Uterus (tissue), 4 donors: ENCODE measurements around the gene TANC2. TPM values are rescaled to one million over a fixed set of nuclear protein-coding genes. Genes with fewer than 3 reads are reported as not detected.

Experiments
- DNase-seq, 2 donors: peaks; one replicate each; pipeline ENCODE4 v3.0.0-alpha.2; 2019 to 2020
- H3K27ac ChIP-seq, 2 donors: fragments of 200-600 bp; sonication (generic); 1 replicate in 1 of 2; 2 replicates in 1 of 2; pipeline ENCODE4 v1.5.1; 2016 to 2018
- H3K27me3 ChIP-seq, 2 donors: fragments of 200-600 bp; sonication (generic); one replicate each; pipeline ENCODE4 v1.5.1; 2018 to 2019; ENCODE audit warnings: control low read depth in 1 of 2
- H3K36me3 ChIP-seq, 2 donors: fragments of 200-600 bp; sonication (generic); one replicate each; pipeline ENCODE4 v1.5.1; 2019; ENCODE audit warnings: control low read depth in 1 of 2
- H3K4me1 ChIP-seq, 2 donors: fragments of 200-600 bp; sonication (generic); one replicate each; pipeline ENCODE4 v1.5.1; 2018 to 2019; ENCODE audit warnings: control low read depth in 1 of 2
- H3K4me3 ChIP-seq, 2 donors: fragments of 200-600 bp; sonication (generic); 1 replicate in 1 of 2; 2 replicates in 1 of 2; pipeline ENCODE4 v1.5.1; 2018 to 2019; ENCODE audit warnings: mild to moderate bottlenecking in 1 of 2
- H3K9me3 ChIP-seq, 2 donors: fragments of 200-600 bp; sonication (generic); one replicate each; pipeline ENCODE4 v1.5.1; 2019; ENCODE audit warnings: control low read depth in 1 of 2
- POLR2A ChIP-seq, 2 donors: fragments of 450-650 bp; IDR thresholded peaks; one replicate each; pipeline ENCODE4 v1.6.1; 2016; ENCODE audit warnings: antibody characterized with exemption in 2 of 2, mild to moderate bottlenecking in 1 of 2, moderate library complexity in 1 of 2
- intact Hi-C: fragments of 100-400 bp; cut with DNase I; formaldehyde crosslinking; loops from one replicate; pipeline ENCODE4 v1.15.1; 2023; ENCODE audit warnings: low total_unique reads
- total RNA-seq, 4 donors: library from RNA; depleted of rRNA in 3 of 4; stranded (reverse); fragments of >200 nt in 3 of 4; gene quantifications; one replicate each; pipeline versions ENCODE4 v1.1.0 to v1.2.4, GENCODE V29; 2014 to 2023
- TF ChIP-seq, protein P1 (sequence below), 4 experiments: fragments of 200-600 bp in 2 of 4; fragments of 450-650 bp in 2 of 4; sonication (generic) in 2 of 4; IDR thresholded peaks; one replicate each; pipeline ENCODE4 v1.5.1; 2016 to 2019; ENCODE audit warnings: antibody characterized with exemption in 4 of 4, mild to moderate bottlenecking in 2 of 4, moderate library complexity in 1 of 4
- donor health status: DM: yes; HTN: yes; CAD: no.

TANC2 gene
- total RNA-seq, 4 donors from 2014 or later = 7.9 to 48.8 (median 25.1) TPM

DNA sequence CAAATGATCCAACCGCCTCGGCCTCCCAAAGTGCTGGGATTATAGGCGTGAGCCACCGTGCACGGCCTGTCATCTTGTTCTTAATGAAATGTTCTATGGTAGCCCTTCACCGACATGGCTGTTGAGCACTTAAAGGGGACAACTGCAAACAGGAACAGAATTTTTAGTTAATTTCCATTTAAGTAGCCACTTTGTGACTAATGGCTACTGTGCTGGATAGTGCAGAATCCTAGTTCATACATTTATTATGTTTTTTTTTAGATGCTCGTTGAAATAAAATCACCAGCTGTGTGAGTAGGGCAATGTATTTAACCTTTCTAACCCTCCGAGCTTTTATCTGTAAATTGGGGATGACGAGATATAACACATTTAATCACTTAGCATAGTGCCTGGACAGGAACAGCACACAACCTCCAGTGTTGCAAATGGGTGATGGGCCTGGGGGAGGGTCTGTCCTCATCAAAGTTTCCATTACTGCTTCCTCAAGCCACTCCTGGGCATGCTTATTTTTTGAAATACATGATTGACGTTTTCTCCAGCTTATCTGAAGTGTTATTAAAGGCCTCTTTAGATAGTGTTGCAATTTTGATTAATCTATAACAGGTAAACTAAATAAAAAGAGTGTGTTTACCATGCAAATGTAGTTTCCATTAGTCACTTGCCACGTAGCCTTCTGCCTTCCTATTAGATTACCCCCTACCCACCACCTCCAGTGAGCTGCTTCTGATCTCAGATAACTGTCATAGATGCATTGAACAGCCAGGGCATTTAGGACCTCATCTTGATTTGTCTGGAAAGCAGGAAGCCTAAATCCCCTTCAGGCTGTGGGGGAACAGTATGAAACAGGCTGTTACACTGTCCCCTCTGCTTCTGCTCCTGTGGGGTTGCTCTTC lies 42.5 kb upstream of the TANC2 start:
- no peak for DNase-seq
- no peaks in the 10 kb centered on the region for H3K27me3 ChIP-seq
- H3K9me3 ChIP-seq = no peaks in the 10 kb centered on the region
- no peaks in the 10 kb centered on the region for H3K36me3 ChIP-seq
- no peak overlapping the region for H3K27ac ChIP-seq
- intact Hi-C loops = no loop called here
- H3K4me3 ChIP-seq = no peak overlapping the region
- H3K4me1 ChIP-seq = no peaks in the 10 kb centered on the region
- TF ChIP-seq POLR2A (IDR thresholded peaks at IDR 0.05) = no peak
- TF ChIP-seq, protein P1, sequence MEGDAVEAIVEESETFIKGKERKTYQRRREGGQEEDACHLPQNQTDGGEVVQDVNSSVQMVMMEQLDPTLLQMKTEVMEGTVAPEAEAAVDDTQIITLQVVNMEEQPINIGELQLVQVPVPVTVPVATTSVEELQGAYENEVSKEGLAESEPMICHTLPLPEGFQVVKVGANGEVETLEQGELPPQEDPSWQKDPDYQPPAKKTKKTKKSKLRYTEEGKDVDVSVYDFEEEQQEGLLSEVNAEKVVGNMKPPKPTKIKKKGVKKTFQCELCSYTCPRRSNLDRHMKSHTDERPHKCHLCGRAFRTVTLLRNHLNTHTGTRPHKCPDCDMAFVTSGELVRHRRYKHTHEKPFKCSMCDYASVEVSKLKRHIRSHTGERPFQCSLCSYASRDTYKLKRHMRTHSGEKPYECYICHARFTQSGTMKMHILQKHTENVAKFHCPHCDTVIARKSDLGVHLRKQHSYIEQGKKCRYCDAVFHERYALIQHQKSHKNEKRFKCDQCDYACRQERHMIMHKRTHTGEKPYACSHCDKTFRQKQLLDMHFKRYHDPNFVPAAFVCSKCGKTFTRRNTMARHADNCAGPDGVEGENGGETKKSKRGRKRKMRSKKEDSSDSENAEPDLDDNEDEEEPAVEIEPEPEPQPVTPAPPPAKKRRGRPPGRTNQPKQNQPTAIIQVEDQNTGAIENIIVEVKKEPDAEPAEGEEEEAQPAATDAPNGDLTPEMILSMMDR (IDR thresholded peaks at IDR 0.05) = no peak

DNA sequence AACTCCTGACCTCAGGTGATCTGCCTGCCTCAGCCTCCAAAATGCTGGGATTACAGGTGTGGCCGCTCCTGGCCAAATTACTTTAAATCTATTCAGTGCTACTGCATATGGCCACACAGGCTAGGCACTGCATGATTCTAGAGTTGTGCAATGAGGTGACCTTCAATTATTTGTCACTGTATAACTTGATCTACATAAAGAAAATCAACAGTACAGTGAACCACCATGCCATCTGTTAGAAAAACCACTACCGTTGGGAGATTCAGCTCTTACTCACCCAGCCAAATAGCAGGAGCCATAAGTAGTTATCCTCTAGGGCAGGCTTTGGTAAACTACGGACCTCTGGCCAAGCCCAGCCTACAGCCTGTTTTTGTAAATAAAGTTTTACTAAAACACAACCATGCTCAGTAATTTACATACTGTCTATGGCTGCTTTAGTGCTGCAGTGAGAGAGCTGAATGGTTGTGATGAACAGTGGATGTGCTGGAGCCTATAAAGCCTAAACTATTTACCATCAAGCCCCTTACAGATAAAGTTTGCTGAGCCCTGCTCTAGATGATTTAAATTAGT lies 40.7 kb upstream of the TANC2 start:
- Histone ChIP-seq H3K27ac (no peak overlapping the region), H3K9me3 (no peaks in the 10 kb centered on the region), H3K4me1 (no peaks in the 10 kb centered on the region), H3K4me3 (no peak overlapping the region), H3K36me3 (no peaks in the 10 kb centered on the region), H3K27me3 (no peaks in the 10 kb centered on the region)
- TF ChIP-seq, protein P1 (IDR thresholded peaks at IDR 0.05) = no peak
- TF ChIP-seq POLR2A (IDR thresholded peaks at IDR 0.05) = no peak
- intact Hi-C loops = no loop called here
- no peak for DNase-seq

DNA sequence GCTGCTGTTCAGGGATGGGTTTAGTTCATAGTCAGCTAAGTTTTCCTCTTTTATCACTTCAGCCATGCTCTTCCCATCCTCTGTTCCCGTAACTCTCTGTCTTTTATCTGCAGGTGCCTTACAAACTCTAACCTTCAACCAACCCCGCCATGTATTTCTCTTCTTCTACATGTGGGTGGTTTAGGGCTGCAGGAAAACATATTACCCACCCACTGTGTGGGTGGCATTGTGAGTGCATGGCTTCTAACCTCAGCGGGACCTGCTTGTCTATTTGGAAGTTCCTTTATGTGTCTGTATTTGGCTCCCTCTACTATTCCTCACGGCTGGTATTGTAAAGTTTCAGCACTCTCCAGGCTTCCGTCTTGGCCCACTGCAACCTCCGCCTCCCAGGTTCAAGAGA lies 39.0 kb upstream of the TANC2 start:
- intact Hi-C loops = no loop called here
- DNase-seq = no peak
- H3K27me3 ChIP-seq = no peaks in the 10 kb centered on the region
- H3K4me3 ChIP-seq = no peak overlapping the region
- H3K9me3 ChIP-seq = no peaks in the 10 kb centered on the region
- no peaks in the 10 kb centered on the region for H3K4me1 ChIP-seq
- H3K36me3 ChIP-seq = no peaks in the 10 kb centered on the region
- TF ChIP-seq, protein P1 (IDR thresholded peaks at IDR 0.05) = no peak
- TF ChIP-seq POLR2A (IDR thresholded peaks at IDR 0.05) = no peak
- H3K27ac ChIP-seq = no peak overlapping the region

- H3K9me3 ChIP-seq = no peaks in the 10 kb centered on the region
These were observed 36.7 kb upstream of the TANC2 start for GRCh38 chr17:62929320-62929719.

More at GRCh38 chr17:62929320-62929719, 36.7 kb upstream of the TANC2 start:
- no peak for DNase-seq
- Histone ChIP-seq H3K27me3 (no peaks in the 10 kb centered on the region), H3K4me3 (no peak overlapping the region), H3K4me1 (no peaks in the 10 kb centered on the region), H3K27ac (no peak overlapping the region), H3K36me3 (no peaks in the 10 kb centered on the region)
- TF ChIP-seq, protein P1 (IDR thresholded peaks at IDR 0.05) = no peak
- no peak for TF ChIP-seq POLR2A (IDR thresholded peaks at IDR 0.05)
- intact Hi-C loops = no loop called here
